CD4-positive, alpha-beta T cell (primary cell): ENCODE results near the gene LTC4S. TPM values are rescaled to one million over a fixed set of nuclear protein-coding genes. Genes with fewer than 3 reads are reported as not detected.

ENCODE experiments used
- ATAC-seq: fragments of 200-7000 bp; cut with Tn5 transposase; one replicate; pipeline ENCODE4 v1.10.0; 2022; ENCODE audit warnings: mild to moderate bottlenecking; ENCODE audit not compliant: poor library complexity
- CTCF ChIA-PET: fragments of 350-600 bp; sonication (Branson Sonifier 250); formaldehyde crosslinking; loops from one replicate; lab custom pipeline; 2021; ENCODE audit warnings: antibody characterized with exemption, inconsistent platforms; lab: Charles Lee
- POLR2A ChIA-PET: fragments of 350-600 bp; sonication (Branson Sonifier 250); formaldehyde crosslinking; loops from one replicate; lab custom pipeline; 2021; ENCODE audit warnings: antibody characterized with exemption, inconsistent platforms; lab: Charles Lee
- DNase-seq, 14 experiments: peaks; one replicate each; pipeline ENCODE4 v3.0.0-alpha.2; 2013 to 2020; ENCODE audit warnings: mixed read lengths in 2 of 14
- H3K27ac ChIP-seq, 2 donors: one replicate each; pipeline versions ENCODE4 v1.5.1 to v1.7.0; 2013; ENCODE audit warnings: low read length in 2 of 2, low read depth in 1 of 2, mild to moderate bottlenecking in 1 of 2
- H3K27me3 ChIP-seq, 2 experiments: 1 replicate in 1 of 2; 2 replicates in 1 of 2; pipeline versions ENCODE4 v1.6.1 to v1.7.0; 2013; ENCODE audit warnings: low read length in 2 of 2, control low read depth in 1 of 2, mild to moderate bottlenecking in 1 of 2, moderate library complexity in 1 of 2; ENCODE audit not compliant: insufficient read depth in 2 of 2, control insufficient read depth in 1 of 2
- H3K36me3 ChIP-seq: one replicate; pipeline ENCODE4 v1.6.1; 2013; ENCODE audit warnings: low read length, control low read depth; ENCODE audit not compliant: insufficient read depth
- H3K4me1 ChIP-seq: one replicate; pipeline ENCODE4 v1.6.1; 2013; ENCODE audit warnings: low read length, control low read depth; ENCODE audit not compliant: insufficient read depth
- H3K4me3 ChIP-seq: one replicate; pipeline ENCODE4 v1.5.1; 2013; ENCODE audit warnings: mild to moderate bottlenecking, low read length, moderate library complexity
- H3K9me3 ChIP-seq, 2 experiments: 1 replicate in 1 of 2; 2 replicates in 1 of 2; pipeline versions ENCODE4 v1.6.1 to v1.7.0; 2013; ENCODE audit warnings: low read length in 2 of 2, mild to moderate bottlenecking in 2 of 2, control low read depth in 1 of 2, moderate library complexity in 1 of 2; ENCODE audit not compliant: control insufficient read depth in 1 of 2, insufficient read depth in 1 of 2
- H3K27ac Mint-ChIP-seq: one replicate; pipeline ENCODE4 v1.8.0; 2020; ENCODE audit warnings: mixed read lengths
- H3K27me3 Mint-ChIP-seq: one replicate; pipeline ENCODE4 v1.8.0; 2021; ENCODE audit warnings: mixed read lengths
- H3K36me3 Mint-ChIP-seq: one replicate; pipeline ENCODE4 v1.8.0; 2021; ENCODE audit warnings: low read depth, mixed read lengths
- H3K4me1 Mint-ChIP-seq: one replicate; pipeline ENCODE4 v1.8.0; 2021; ENCODE audit warnings: low read depth, mixed read lengths
- H3K4me3 Mint-ChIP-seq: one replicate; pipeline ENCODE4 v1.8.0; 2020; ENCODE audit warnings: mild to moderate bottlenecking, mixed read lengths
- H3K9me3 Mint-ChIP-seq: one replicate; pipeline ENCODE4 v1.8.0; 2020; ENCODE audit warnings: mixed read lengths
- intact Hi-C, 2 experiments: fragments of 100-400 bp; cut with DNase I in 1 of 2; cut with micrococcal nuclease in 1 of 2; formaldehyde crosslinking; loops; one replicate each; pipeline versions ENCODE4 v1.15.1 to v1.9.0; 2023 to 2025; cut with DNase I, micrococcal nuclease
- total RNA-seq, 174 experiments: library from RNA in 2 of 174; stranded (reverse) in 2 of 174; gene quantifications; one replicate each; pipeline ENCODE4 v1.2.3 and lab custom pipeline; 2021 to 2026
- TF ChIP-seq, protein P1 (sequence below): fragments of 200-600 bp; IDR thresholded peaks from one replicate; pipeline ENCODE4 v1.8.0; 2022; ENCODE audit warnings: antibody characterized with exemption, mild to moderate bottlenecking

The LTC4S gene
- total RNA-seq, 2 experiments from 2014 or later = 3.6 to 4.2 TPM

DNA sequence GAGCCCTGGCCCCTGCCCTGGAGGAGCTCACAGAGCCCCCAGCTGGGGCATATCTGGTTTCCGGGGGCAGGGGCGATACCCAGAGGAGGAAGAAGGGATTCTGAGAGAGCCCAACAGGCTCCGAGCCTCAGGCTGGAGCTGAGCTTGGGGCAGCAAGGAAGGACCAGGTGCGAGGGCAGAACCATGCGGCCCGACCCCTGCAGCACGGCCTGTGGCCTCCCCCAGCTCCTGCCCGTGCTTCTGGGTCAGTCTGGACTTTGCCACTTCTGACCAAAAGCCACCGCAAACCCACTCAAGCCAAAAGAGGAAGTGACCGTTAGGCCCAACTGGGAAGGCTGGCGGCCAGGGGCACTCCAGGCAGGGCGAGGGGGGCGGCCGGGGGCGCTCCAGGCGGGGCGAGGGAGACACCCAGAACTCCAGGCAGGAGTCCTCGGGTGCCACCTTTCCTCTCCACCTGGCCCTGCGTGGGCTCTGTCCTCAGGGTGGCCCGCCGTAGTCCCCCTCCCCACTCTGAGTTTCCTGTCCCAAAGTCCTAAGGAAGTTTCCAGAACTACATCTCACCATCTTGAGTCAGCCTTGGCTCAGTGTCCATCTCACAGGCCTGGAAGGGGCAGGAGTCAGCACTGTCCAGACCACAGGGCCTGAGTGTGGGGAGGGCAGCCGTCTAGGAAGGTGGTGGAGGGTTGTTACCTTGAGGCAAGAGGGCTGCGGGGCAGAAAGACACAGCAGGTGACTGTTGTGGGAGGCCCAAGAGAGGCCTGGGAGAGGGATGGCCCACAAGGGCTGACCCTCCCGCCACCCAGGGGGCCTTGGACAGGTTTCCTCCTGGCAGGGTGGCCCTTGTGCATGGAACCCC, 946 bp upstream of the LTC4S start:
- Mint-ChIP-seq H3K9me3 (no peaks in the 10 kb centered on the region), H3K27ac (peak overlapping the region; percentile 85), H3K36me3 (peaks cover 10% of the 10 kb centered on the region), H3K4me1 (peaks cover 40% of the 10 kb centered on the region), H3K4me3 (peak overlapping the region; percentile 82), H3K27me3 (no peaks in the 10 kb centered on the region)
- H3K4me1 ChIP-seq = peaks cover 38% of the 10 kb centered on the region
- ChIA-PET POLR2A (interaction anchor here (0.9 to 4.6 kb wide), 7 partner anchors 13 to 61 kb away, joined by 3 to 23 read pairs (median 7); partner anchors contain the start of genes MAML1, MGAT4B and SQSTM1), CTCF (interaction anchor here (2.0 to 2.8 kb wide), 2 partner anchors 9 to 30 kb away, joined by 4 to 12 read pairs; no protein-coding TSS in a partner anchor)
- no peaks in the 10 kb centered on the region for H3K27me3 ChIP-seq
- no peak overlapping the region for H3K4me3 ChIP-seq
- intact Hi-C loops = no loop called here
- no peak for ATAC-seq
- TF ChIP-seq, protein P1, sequence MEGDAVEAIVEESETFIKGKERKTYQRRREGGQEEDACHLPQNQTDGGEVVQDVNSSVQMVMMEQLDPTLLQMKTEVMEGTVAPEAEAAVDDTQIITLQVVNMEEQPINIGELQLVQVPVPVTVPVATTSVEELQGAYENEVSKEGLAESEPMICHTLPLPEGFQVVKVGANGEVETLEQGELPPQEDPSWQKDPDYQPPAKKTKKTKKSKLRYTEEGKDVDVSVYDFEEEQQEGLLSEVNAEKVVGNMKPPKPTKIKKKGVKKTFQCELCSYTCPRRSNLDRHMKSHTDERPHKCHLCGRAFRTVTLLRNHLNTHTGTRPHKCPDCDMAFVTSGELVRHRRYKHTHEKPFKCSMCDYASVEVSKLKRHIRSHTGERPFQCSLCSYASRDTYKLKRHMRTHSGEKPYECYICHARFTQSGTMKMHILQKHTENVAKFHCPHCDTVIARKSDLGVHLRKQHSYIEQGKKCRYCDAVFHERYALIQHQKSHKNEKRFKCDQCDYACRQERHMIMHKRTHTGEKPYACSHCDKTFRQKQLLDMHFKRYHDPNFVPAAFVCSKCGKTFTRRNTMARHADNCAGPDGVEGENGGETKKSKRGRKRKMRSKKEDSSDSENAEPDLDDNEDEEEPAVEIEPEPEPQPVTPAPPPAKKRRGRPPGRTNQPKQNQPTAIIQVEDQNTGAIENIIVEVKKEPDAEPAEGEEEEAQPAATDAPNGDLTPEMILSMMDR = no peak
- peak overlapping the region in 1 of 2 donors; percentile 48 for H3K27ac ChIP-seq
- peak in 1 of 14 experiments; percentile 37 for DNase-seq
- peaks cover under 1% of the 10 kb centered on the region for H3K36me3 ChIP-seq
- no peaks in the 10 kb centered on the region for H3K9me3 ChIP-seq

- no peaks in the 10 kb centered on the region for H3K9me3 ChIP-seq
- H3K27me3 ChIP-seq = no peaks in the 10 kb centered on the region
- H3K4me3 ChIP-seq = peak overlapping the region; percentile 31
- POLR2A ChIA-PET = interaction anchor here (0.9 to 4.6 kb wide), 11 partner anchors 12 to 171 kb away, joined by 3 to 23 read pairs (median 6); partner anchors contain the start of genes HNRNPH1, MAML1, MGAT4B and SQSTM1
- H3K4me1 ChIP-seq = peaks cover 38% of the 10 kb centered on the region
- Mint-ChIP-seq H3K27ac (peak overlapping the region; percentile 85), H3K36me3 (peaks cover 14% of the 10 kb centered on the region), H3K9me3 (no peaks in the 10 kb centered on the region), H3K4me3 (peak overlapping the region; percentile 82), H3K4me1 (peaks cover 40% of the 10 kb centered on the region), H3K27me3 (no peaks in the 10 kb centered on the region)
- TF ChIP-seq, protein P1 = no peak
- no peak for ATAC-seq
- CTCF ChIA-PET = no interaction called here
- no peak for DNase-seq
- peaks cover 14% of the 10 kb centered on the region for H3K36me3 ChIP-seq
- intact Hi-C loops = loop anchor here in 1 of 2 experiments (2.0 kb wide), 1 partner anchor 61 kb away; the partner anchor contains the start of gene MAML1
- H3K27ac ChIP-seq = peak overlapping the region in 1 of 2 donors; percentile 48
These were observed 385 bp downstream of the LTC4S start for GRCh38 chr5:179794171-179794570.

- Histone ChIP-seq H3K4me3 (peak overlapping the region; percentile 31), H3K36me3 (peaks cover 17% of the 10 kb centered on the region), H3K27me3 (no peaks in the 10 kb centered on the region), H3K4me1 (peaks cover 38% of the 10 kb centered on the region), H3K9me3 (no peaks in the 10 kb centered on the region), H3K27ac (peak overlapping the region in 1 of 2 donors; percentile 48)
- H3K4me1 Mint-ChIP-seq = peaks cover 40% of the 10 kb centered on the region
- ChIA-PET CTCF (interaction anchor here (1.4 to 3.2 kb wide), 2 partner anchors 32 to 34 kb away, joined by 4 to 22 read pairs; no protein-coding TSS in a partner anchor), POLR2A (interaction anchor here (0.6 to 4.6 kb wide), 8 partner anchors 11 to 171 kb away, joined by 3 to 23 read pairs (median 7); partner anchors contain the start of genes HNRNPH1, MGAT4B and SQSTM1)
- H3K27me3 Mint-ChIP-seq = no peaks in the 10 kb centered on the region
- H3K9me3 Mint-ChIP-seq = no peaks in the 10 kb centered on the region
- intact Hi-C loops = loop anchor here in 1 of 2 experiments (2.0 kb wide), 1 partner anchor 62 kb away; the partner anchor contains the start of gene MAML1
- peak overlapping the region; percentile 85 for H3K27ac Mint-ChIP-seq
- TF ChIP-seq, protein P1 = no peak
- H3K4me3 Mint-ChIP-seq = peak overlapping the region; percentile 82
- DNase-seq (peak in 1 of 14 experiments; percentile 28), ATAC-seq (no peak)
- H3K36me3 Mint-ChIP-seq = peaks cover 18% of the 10 kb centered on the region
These were observed 789 bp downstream of the LTC4S start for GRCh38 chr5:179794575-179794974.
